Calu3 (cell line): Measurements from ENCODE around the gene SLC35F1. TPM values are rescaled to one million over a fixed set of nuclear protein-coding genes. Genes with fewer than 3 reads are reported as not detected.

Experiments
- BruUV-seq: library from RNA; stranded (reverse); fragments of 400-500 nt; replicated peaks from 2 replicates; lab custom pipeline; 2021; lab: Mats Ljungman, UMichigan
- CTCF ChIA-PET: fragments of 300-600 bp; sonication (Branson Sonifier 250); formaldehyde crosslinking; loops from one replicate; lab custom pipeline; 2022; ENCODE audit warnings: antibody characterized with exemption; lab: Charles Lee
- DNase-seq: peaks from one replicate; pipeline ENCODE4 v3.0.0; 2022
- H3K27ac Mint-ChIP-seq: one replicate; pipeline ENCODE4 v1.8.0; 2022; ENCODE audit warnings: mixed read lengths; ENCODE audit not compliant: unreplicated experiment
- H3K27me3 Mint-ChIP-seq: one replicate; pipeline ENCODE4 v1.8.0; 2022; ENCODE audit warnings: mixed read lengths; ENCODE audit not compliant: unreplicated experiment
- H3K36me3 Mint-ChIP-seq: one replicate; pipeline ENCODE4 v1.8.0; 2022; ENCODE audit warnings: mild to moderate bottlenecking, moderate library complexity, mixed read lengths; ENCODE audit not compliant: insufficient read depth, unreplicated experiment
- H3K4me1 Mint-ChIP-seq: one replicate; pipeline ENCODE4 v1.8.0; 2022; ENCODE audit warnings: mild to moderate bottlenecking, low read depth, mixed read lengths; ENCODE audit not compliant: unreplicated experiment
- H3K4me3 Mint-ChIP-seq: one replicate; pipeline ENCODE4 v1.8.0; 2022; ENCODE audit warnings: mild to moderate bottlenecking, low read depth, moderate library complexity, mixed read lengths; ENCODE audit not compliant: unreplicated experiment
- H3K9me3 Mint-ChIP-seq: one replicate; pipeline ENCODE4 v1.8.0; 2022; ENCODE audit warnings: low read depth, mixed read lengths; ENCODE audit not compliant: unreplicated experiment
- CTCF ChIP-seq: fragments of 200-600 bp; IDR thresholded peaks from one replicate; pipeline ENCODE4 v1.8.0; 2022; ENCODE audit warnings: antibody characterized with exemption; ENCODE audit not compliant: unreplicated experiment
- intact Hi-C: fragments of 100-400 bp; cut with micrococcal nuclease; formaldehyde crosslinking; loops from one replicate; pipeline ENCODE4 v1.10.0; 2022; ENCODE audit not compliant: unreplicated experiment
- total RNA-seq: library from RNA; stranded (reverse); gene quantifications from 2 replicates; pipeline ENCODE4 v1.2.3, GENCODE V29; 2022

The SLC35F1 gene
- total RNA-seq, 1 experiment from 2014 or later, result not detected

GRCh38 chr6:118198746-118199145 is 291.7 kb downstream of the SLC35F1 start:
- intact Hi-C loops, result no loop called here
- Mint-ChIP-seq H3K36me3 (no peaks in the 10 kb centered on the region), H3K4me3 (no peak overlapping the region), H3K27me3 (no peaks in the 10 kb centered on the region), H3K4me1 (no peaks in the 10 kb centered on the region), H3K9me3 (no peaks in the 10 kb centered on the region), H3K27ac (no peak overlapping the region)
- no peak for TF ChIP-seq CTCF
- CTCF ChIA-PET, result no interaction called here
- BruUV-seq, result no TSS peak
- DNase-seq, result no peak

GRCh38 chr6:118200160-118200559 is 293.1 kb downstream of the SLC35F1 start:
- no peak for DNase-seq
- H3K27ac Mint-ChIP-seq, result no peak overlapping the region
- no peaks in the 10 kb centered on the region for H3K27me3 Mint-ChIP-seq
- intact Hi-C loops, result no loop called here
- H3K9me3 Mint-ChIP-seq, result peaks cover 3% of the 10 kb centered on the region
- H3K4me3 Mint-ChIP-seq, result no peak overlapping the region
- no TSS peak for BruUV-seq
- H3K4me1 Mint-ChIP-seq, result no peaks in the 10 kb centered on the region
- H3K36me3 Mint-ChIP-seq, result no peaks in the 10 kb centered on the region
- TF ChIP-seq CTCF, result no peak
- CTCF ChIA-PET, result no interaction called here

- CTCF ChIA-PET, result no interaction called here
- intact Hi-C loops, result no loop called here
- no peak for DNase-seq
- TF ChIP-seq CTCF, result no peak
- Mint-ChIP-seq H3K4me3 (no peak overlapping the region), H3K4me1 (no peaks in the 10 kb centered on the region), H3K9me3 (peaks cover 3% of the 10 kb centered on the region), H3K36me3 (no peaks in the 10 kb centered on the region), H3K27ac (no peak overlapping the region), H3K27me3 (no peaks in the 10 kb centered on the region)
- BruUV-seq, result no TSS peak
Observed at GRCh38 chr6:118202517-118202916, 295.5 kb downstream of the SLC35F1 start.

- no peak overlapping the region for H3K4me3 Mint-ChIP-seq
- H3K36me3 Mint-ChIP-seq, result no peaks in the 10 kb centered on the region
- peaks cover 3% of the 10 kb centered on the region for H3K9me3 Mint-ChIP-seq
- TF ChIP-seq CTCF, result no peak
- no peak for DNase-seq
- BruUV-seq, result no TSS peak
- intact Hi-C loops, result no loop called here
- CTCF ChIA-PET, result no interaction called here
- no peaks in the 10 kb centered on the region for H3K4me1 Mint-ChIP-seq
- H3K27me3 Mint-ChIP-seq, result no peaks in the 10 kb centered on the region
- H3K27ac Mint-ChIP-seq, result no peak overlapping the region
Observed at GRCh38 chr6:118203545-118203944, 296.5 kb downstream of the SLC35F1 start.
